Prostate gland (tissue), 2 donors: ENCODE results near the gene DCAF12.

Experiments
- CTCF ChIP-seq, 4 experiments: fragments of 200-600 bp in 2 of 4; fragments of 450-650 bp in 2 of 4; sonication (generic) in 2 of 4; IDR thresholded peaks; 1 replicate in 3 of 4; 2 replicates in 1 of 4; pipeline ENCODE4 v1.5.1; 2016 to 2019; ENCODE audit warnings: antibody characterized with exemption in 4 of 4, mild to moderate bottlenecking in 2 of 4, moderate library complexity in 2 of 4
- POLR2AphosphoS5 ChIP-seq: sonication (generic); formaldehyde crosslinking; IDR thresholded peaks from one replicate; pipeline ENCODE4 v1.6.1; 2017; ENCODE audit warnings: antibody characterized with exemption

DNA sequence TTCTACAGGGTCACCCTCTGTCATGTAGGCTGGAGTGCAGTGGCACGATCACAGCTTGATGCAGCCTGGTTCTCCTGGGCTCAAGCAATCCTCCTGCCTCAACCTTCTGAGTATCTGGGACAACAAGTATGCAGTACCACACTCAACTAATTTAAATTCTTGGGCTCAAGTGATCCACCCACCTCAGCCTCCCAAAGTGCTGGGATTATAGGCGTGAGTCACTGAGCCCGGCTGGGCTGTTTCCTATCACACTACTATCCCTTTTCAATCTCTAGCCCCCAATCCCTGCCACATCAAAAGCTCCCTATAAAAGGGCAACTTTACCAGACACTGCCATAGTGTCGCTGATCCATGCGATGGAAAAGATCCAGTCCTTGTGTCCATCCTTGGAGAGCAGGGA, 20.4 kb downstream of the DCAF12 start:
- TF ChIP-seq CTCF (IDR thresholded peaks at IDR 0.05): no peak
- TF ChIP-seq POLR2AphosphoS5: no peak
